ENCODE results near the gene HUNK. TPM values are rescaled to one million over a fixed set of nuclear protein-coding genes. Genes with fewer than 3 reads are reported as not detected.

The HUNK gene
- total RNA-seq, 1 experiment from 2014 or later = 7.0 TPM

- Mint-ChIP-seq H3K9me3 (peaks cover 11% of the 10 kb centered on the region), H3K36me3 (peaks cover 5% of the 10 kb centered on the region), H3K4me3 (no peak overlapping the region), H3K27me3 (ENCODE audit: low read depth) (peaks cover under 1% of the 10 kb centered on the region; the same call in 1 of the 2 replicates), H3K27ac (no peak overlapping the region), H3K4me1 (peaks cover 27% of the 10 kb centered on the region)
- DNase-seq (ENCODE audit: low spot score) (no peak), ATAC-seq (no peak)
- ChIA-PET POLR2A (no interaction called here), CTCF (interaction anchor here (1.2 to 1.4 kb wide), 3 partner anchors 8 to 52 kb away, joined by 7 to 8 read pairs (median 7); no protein-coding TSS in a partner anchor)
- TF ChIP-seq ZBTB21 (CRISPR knock-in tag; IDR thresholded peaks at IDR 0.05; ENCODE audit: borderline replicate concordance) = no peak
- TF ChIP-seq OVOL2 (CRISPR knock-in tag; IDR thresholded peaks at IDR 0.05; ENCODE audit: borderline replicate concordance) = no peak
- TF ChIP-seq NFATC4 (CRISPR knock-in tag; IDR thresholded peaks at IDR 0.05) = no peak
- no peak for TF ChIP-seq NR3C1 (CRISPR knock-in tag; conservative IDR thresholded peaks at IDR 0.05; ENCODE audit: low read depth)
- no peak for TF ChIP-seq USF1 (CRISPR knock-in tag; IDR thresholded peaks at IDR 0.05)
- TF ChIP-seq, protein P1, sequence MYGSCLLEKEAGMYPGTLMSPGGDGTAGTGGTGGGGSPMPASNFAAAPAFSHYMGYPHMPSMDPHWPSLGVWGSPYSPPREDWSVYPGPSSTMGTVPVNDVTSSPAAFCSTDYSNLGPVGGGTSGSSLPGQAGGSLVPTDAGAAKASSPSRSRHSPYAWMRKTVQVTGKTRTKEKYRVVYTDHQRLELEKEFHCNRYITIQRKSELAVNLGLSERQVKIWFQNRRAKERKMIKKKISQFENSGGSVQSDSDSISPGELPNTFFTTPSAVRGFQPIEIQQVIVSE (CRISPR knock-in tag; IDR thresholded peaks at IDR 0.05; ENCODE audit: borderline replicate concordance) = no peak
- no peak for TF ChIP-seq ZNF138 (CRISPR knock-in tag; conservative IDR thresholded peaks at IDR 0.05)
- no peak for TF ChIP-seq JUN (CRISPR knock-in tag; IDR thresholded peaks at IDR 0.05)
- TF ChIP-seq, protein P2, sequence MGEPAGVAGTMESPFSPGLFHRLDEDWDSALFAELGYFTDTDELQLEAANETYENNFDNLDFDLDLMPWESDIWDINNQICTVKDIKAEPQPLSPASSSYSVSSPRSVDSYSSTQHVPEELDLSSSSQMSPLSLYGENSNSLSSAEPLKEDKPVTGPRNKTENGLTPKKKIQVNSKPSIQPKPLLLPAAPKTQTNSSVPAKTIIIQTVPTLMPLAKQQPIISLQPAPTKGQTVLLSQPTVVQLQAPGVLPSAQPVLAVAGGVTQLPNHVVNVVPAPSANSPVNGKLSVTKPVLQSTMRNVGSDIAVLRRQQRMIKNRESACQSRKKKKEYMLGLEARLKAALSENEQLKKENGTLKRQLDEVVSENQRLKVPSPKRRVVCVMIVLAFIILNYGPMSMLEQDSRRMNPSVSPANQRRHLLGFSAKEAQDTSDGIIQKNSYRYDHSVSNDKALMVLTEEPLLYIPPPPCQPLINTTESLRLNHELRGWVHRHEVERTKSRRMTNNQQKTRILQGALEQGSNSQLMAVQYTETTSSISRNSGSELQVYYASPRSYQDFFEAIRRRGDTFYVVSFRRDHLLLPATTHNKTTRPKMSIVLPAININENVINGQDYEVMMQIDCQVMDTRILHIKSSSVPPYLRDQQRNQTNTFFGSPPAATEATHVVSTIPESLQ (CRISPR knock-in tag; IDR thresholded peaks at IDR 0.05) = no peak
- TF ChIP-seq TEAD4 (CRISPR knock-in tag; IDR thresholded peaks at IDR 0.05) = no peak
- TF ChIP-seq, protein P3, sequence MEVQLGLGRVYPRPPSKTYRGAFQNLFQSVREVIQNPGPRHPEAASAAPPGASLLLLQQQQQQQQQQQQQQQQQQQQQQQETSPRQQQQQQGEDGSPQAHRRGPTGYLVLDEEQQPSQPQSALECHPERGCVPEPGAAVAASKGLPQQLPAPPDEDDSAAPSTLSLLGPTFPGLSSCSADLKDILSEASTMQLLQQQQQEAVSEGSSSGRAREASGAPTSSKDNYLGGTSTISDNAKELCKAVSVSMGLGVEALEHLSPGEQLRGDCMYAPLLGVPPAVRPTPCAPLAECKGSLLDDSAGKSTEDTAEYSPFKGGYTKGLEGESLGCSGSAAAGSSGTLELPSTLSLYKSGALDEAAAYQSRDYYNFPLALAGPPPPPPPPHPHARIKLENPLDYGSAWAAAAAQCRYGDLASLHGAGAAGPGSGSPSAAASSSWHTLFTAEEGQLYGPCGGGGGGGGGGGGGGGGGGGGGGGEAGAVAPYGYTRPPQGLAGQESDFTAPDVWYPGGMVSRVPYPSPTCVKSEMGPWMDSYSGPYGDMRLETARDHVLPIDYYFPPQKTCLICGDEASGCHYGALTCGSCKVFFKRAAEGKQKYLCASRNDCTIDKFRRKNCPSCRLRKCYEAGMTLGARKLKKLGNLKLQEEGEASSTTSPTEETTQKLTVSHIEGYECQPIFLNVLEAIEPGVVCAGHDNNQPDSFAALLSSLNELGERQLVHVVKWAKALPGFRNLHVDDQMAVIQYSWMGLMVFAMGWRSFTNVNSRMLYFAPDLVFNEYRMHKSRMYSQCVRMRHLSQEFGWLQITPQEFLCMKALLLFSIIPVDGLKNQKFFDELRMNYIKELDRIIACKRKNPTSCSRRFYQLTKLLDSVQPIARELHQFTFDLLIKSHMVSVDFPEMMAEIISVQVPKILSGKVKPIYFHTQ (CRISPR knock-in tag; IDR thresholded peaks at IDR 0.05) = no peak
- no peak for TF ChIP-seq ZNF671 (CRISPR knock-in tag; IDR thresholded peaks at IDR 0.05)
- TF ChIP-seq ESRRA (CRISPR knock-in tag; IDR thresholded peaks at IDR 0.05; ENCODE audit: borderline replicate concordance) = no peak
- TF ChIP-seq MXD4 (CRISPR knock-in tag; IDR thresholded peaks at IDR 0.05; ENCODE audit: borderline replicate concordance) = no peak
- no peak for TF ChIP-seq CTCF (IDR thresholded peaks at IDR 0.05)
Measured at GRCh38 chr21:31880816-31881215, 8.0 kb downstream of the HUNK start.

DNA sequence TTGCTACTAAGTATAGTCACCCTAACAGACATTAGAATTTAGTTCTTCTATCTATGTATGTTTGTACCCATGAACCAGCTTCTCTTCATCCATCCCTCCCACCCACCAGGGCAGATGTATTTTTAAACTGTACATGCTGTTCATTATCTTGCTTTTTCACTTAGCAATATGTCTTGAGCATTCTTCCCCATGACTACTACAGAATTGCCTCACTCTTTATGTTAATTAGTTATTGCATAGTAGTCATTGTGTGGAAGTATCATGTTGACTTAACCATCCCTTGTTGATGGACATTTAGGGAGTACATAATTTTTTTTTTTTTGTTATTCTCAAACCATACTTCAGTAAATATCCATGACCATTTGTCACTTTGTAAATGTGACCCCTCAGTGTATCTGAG is 9.9 kb downstream of the HUNK start:
- ATAC-seq (no peak), DNase-seq (ENCODE audit: low spot score) (no peak)
- Mint-ChIP-seq H3K4me3 (no peak overlapping the region), H3K36me3 (peaks cover 5% of the 10 kb centered on the region), H3K27me3 (ENCODE audit: low read depth) (no peaks in the 10 kb centered on the region), H3K9me3 (peaks cover 11% of the 10 kb centered on the region), H3K27ac (no peak overlapping the region), H3K4me1 (peaks cover 13% of the 10 kb centered on the region)
- CTCF ChIA-PET = interaction anchor here (0.6 kb wide), 1 partner anchor 51 kb away, joined by 3 read pairs; no protein-coding TSS in a partner anchor
- POLR2A ChIA-PET = no interaction called here
- TF ChIP-seq ZNF532 (CRISPR knock-in tag; IDR thresholded peaks at IDR 0.05; ENCODE audit: borderline replicate concordance) = no peak
- TF ChIP-seq NFATC4 (CRISPR knock-in tag; IDR thresholded peaks at IDR 0.05) = no peak
- no peak for TF ChIP-seq ARID4B (CRISPR knock-in tag; IDR thresholded peaks at IDR 0.05; ENCODE audit: borderline replicate concordance)
- no peak for TF ChIP-seq SP1 (CRISPR knock-in tag; conservative IDR thresholded peaks at IDR 0.05)
